ENCODE data around the gene EXOC2. TPM values are rescaled to one million over a fixed set of nuclear protein-coding genes. Genes with fewer than 3 reads are reported as not detected.

EXOC2 gene
- total and polyA plus RNA-seq, 5 experiments from 2014 or later: 28.6 to 40.3 (median 36.7) TPM

DNA sequence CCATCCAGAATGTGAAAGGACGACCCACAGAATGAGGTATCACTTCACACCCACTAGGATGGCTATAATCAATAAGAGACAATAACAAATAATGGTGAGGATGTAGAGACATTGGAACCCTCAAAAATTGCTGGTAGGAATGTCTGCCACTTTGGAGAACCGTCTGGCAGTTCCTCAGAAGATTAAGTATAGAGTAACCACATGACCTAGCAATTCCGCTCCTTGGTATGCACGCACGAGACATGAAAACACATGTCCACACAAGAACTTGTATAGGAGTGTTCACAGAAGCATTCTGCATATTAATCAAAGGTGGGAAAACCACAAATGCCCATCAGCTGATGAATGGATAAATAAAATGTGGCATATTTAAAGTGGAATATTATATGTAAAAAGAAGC lies 200.8 kb downstream of the EXOC2 start:
- H3K9me3 Mint-ChIP-seq: peaks cover 0 to 6% (median 0%) of the 10 kb centered on the region in 9 donors
- peaks cover 38 to 77% (median 72%) of the 10 kb centered on the region in 4 donors for H3K4me1 Mint-ChIP-seq
- no peak for DNase-seq
- ATAC-seq: no peak
- peaks cover 7 to 24% (median 18%) of the 10 kb centered on the region in 3 donors for H3K36me3 Mint-ChIP-seq
- H3K27me3 Mint-ChIP-seq: no peaks in the 10 kb centered on the region
- POLR2A ChIA-PET: no interaction called here
- H3K4me3 Mint-ChIP-seq: peak overlapping the region in 3 of 10 donors; percentile 14 to 62 (median 35)
- peak overlapping the region in 5 of 10 donors; percentile 8 to 86 (median 40) for H3K27ac Mint-ChIP-seq

DNA sequence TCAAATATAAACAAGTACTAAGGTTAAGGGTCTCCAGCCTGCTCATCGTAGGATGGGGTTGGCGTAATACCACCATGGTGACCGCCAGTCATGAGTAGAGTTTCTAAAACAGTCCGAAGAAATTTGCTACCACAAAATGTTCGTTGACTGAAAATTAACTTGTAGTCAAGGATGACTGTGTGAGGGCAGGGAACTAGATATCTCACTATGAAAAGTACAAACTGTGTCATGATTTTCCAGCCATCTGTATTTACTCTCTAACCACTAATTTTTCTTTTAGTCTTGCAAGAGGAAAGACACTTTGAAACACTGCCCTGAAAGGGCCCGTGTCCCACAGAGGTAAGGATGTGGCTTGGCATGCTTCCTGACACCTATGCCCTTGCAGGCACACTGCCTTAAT lies 201.7 kb downstream of the EXOC2 start:
- H3K9me3 Mint-ChIP-seq: peaks cover 0 to 6% (median 0%) of the 10 kb centered on the region in 9 donors
- peak overlapping the region in 9 of 10 donors; percentile 21 to 83 (median 67) for H3K27ac Mint-ChIP-seq
- DNase-seq (peak in 4 of 10 donors; percentile 34 to 42 (median 40)), ATAC-seq (peak; percentile 68 to 78)
- H3K27me3 Mint-ChIP-seq: no peaks in the 10 kb centered on the region
- POLR2A ChIA-PET: interaction anchor here (1.1 to 2.5 kb wide), 2 partner anchors 8 to 13 kb away, joined by 3 to 11 read pairs; no protein-coding TSS in a partner anchor
- H3K4me3 Mint-ChIP-seq: peak overlapping the region; percentile 19 to 68 (median 56)
- H3K36me3 Mint-ChIP-seq: peaks cover 5 to 26% (median 13%) of the 10 kb centered on the region in 3 donors
- H3K4me1 Mint-ChIP-seq: peaks cover 38 to 79% (median 72%) of the 10 kb centered on the region in 4 donors

DNA sequence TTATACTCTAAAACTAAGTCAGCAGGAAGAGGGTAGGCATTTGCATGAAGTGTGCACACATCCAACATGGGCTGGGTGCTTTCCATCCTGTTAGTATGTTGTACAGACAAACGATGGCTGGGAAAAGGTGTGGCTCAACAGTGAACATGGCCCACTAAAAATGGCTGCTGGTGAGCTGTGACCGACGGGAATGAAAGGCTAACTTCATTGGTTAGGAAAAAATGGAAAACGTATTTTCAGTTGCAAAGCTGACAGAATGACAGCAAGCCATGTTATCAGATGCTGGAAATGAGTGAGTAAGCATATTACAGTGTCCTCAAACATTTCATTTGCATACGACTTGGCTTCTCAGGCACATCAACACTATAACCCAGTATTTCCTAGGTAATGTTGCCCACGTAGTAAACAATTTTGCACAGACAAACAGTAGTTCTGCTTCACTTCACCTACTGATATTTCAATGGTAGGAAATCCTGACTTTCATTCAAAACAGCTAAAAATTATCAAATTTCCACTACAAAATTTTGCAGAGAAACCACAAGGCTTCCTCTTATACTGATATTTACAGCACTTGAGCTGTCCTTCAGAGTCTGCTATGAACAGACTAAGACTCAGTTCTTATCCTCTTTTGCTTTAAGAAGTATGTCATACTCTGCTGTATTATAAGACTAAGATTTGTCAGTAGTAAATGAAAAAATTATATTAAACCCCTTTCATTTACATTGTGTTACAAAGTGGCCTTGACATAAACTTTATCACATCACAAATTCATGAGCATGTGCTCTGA lies 202.5 kb downstream of the EXOC2 start:
- POLR2A ChIA-PET: interaction anchor here (1.1 to 2.5 kb wide), 2 partner anchors 9 to 14 kb away, joined by 3 to 11 read pairs; no protein-coding TSS in a partner anchor
- H3K36me3 Mint-ChIP-seq: peaks cover 0 to 26% (median 12%) of the 10 kb centered on the region in 3 donors
- ATAC-seq (peak; percentile 39 to 48), DNase-seq (no peak)
- peak overlapping the region in 9 of 10 donors; percentile 25 to 71 (median 59) for H3K4me3 Mint-ChIP-seq
- H3K9me3 Mint-ChIP-seq: peaks cover 0 to 6% (median 0%) of the 10 kb centered on the region in 9 donors
- peak overlapping the region in 9 of 10 donors; percentile 22 to 80 (median 63) for H3K27ac Mint-ChIP-seq
- H3K4me1 Mint-ChIP-seq: peaks cover 37 to 78% (median 69%) of the 10 kb centered on the region in 4 donors
- H3K27me3 Mint-ChIP-seq: no peaks in the 10 kb centered on the region

DNA sequence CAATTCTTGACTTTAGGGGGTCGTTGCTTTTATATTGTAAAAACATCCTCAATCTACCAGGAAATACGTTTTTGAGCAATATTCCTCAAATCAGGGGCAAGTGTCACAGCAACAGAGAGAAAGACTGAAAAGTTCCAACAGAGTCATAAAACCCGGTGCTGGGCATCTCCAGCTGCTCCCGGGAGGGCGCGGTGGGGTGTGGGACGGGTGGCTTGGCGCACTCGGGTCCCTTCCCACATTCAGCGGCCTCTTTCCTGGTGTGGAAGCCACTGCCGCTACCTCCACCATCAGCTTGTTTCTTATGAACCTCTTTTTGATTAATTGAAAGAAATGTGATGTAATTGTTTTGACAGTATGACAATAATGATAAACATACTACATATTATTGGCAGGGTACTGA lies 203.2 kb downstream of the EXOC2 start:
- H3K27me3 Mint-ChIP-seq: no peaks in the 10 kb centered on the region
- POLR2A ChIA-PET: interaction anchor here (0.9 to 2.5 kb wide), 5 partner anchors 9 to 98 kb away, joined by 3 to 11 read pairs (median 4); partner anchors contain the start of gene IRF4
- H3K9me3 Mint-ChIP-seq: peaks cover 0 to 6% (median 0%) of the 10 kb centered on the region in 9 donors
- H3K4me3 Mint-ChIP-seq: peak overlapping the region in 9 of 10 donors; percentile 43 to 76 (median 68)
- H3K36me3 Mint-ChIP-seq: peaks cover 0 to 29% (median 11%) of the 10 kb centered on the region in 3 donors
- no peak for DNase-seq
- ATAC-seq: no peak
- peaks cover 37 to 75% (median 68%) of the 10 kb centered on the region in 4 donors for H3K4me1 Mint-ChIP-seq
- H3K27ac Mint-ChIP-seq: peak overlapping the region in 9 of 10 donors; percentile 22 to 91 (median 78)

DNA sequence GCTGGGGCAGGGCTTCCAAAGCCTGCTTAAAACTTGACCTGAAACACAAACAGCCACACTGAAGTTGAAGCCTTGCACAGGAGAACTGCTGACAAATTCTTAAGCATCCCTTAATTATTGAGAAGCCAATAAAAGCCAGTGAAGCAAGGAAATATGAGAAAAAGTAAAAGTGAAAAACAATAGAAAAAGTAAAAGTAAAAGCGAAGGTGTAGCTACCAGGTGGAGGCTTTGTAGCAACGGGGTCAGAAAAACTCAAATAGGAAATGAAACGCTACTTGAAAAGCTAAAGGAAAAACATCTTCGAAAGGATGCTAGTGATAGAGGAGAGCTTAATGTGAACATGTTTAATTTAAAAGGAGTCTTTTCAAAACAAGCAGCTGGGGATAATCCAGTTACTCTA lies 203.9 kb downstream of the EXOC2 start:
- H3K4me1 Mint-ChIP-seq: peaks cover 35 to 68% (median 62%) of the 10 kb centered on the region in 4 donors
- peaks cover 0 to 29% (median 18%) of the 10 kb centered on the region in 3 donors for H3K36me3 Mint-ChIP-seq
- DNase-seq (no peak), ATAC-seq (no peak)
- POLR2A ChIA-PET: interaction anchor here (0.9 to 2.5 kb wide), 5 partner anchors 8 to 97 kb away, joined by 3 to 11 read pairs (median 4); partner anchors contain the start of gene IRF4
- peaks cover 0 to 6% (median 0%) of the 10 kb centered on the region in 9 donors for H3K9me3 Mint-ChIP-seq
- peak overlapping the region; percentile 37 to 76 (median 65) for H3K4me3 Mint-ChIP-seq
- H3K27me3 Mint-ChIP-seq: no peaks in the 10 kb centered on the region
- peak overlapping the region; percentile 4 to 91 (median 76) for H3K27ac Mint-ChIP-seq

DNA sequence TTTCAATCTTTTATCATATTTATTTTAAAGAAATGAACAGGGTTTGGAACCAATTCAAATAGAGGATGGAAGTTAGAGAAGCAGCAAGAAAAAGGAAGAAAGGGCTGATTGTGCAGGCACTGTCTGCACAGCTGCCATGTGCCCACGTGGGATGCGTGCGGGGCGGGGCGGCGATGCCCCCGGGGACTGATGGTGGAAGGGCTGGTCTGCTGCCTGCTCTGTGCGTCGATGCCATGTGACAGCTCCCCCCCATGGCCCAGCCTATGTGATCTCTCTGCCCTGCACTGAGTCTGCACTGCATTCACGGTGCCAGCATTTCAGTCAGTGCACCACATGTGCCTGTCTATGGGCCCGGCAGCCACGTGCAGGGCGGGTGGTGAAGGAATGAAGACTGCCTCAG lies 205.0 kb downstream of the EXOC2 start:
- peak overlapping the region in 5 of 10 donors; percentile 20 to 43 (median 35) for H3K27ac Mint-ChIP-seq
- H3K4me1 Mint-ChIP-seq: peaks cover 32 to 57% (median 52%) of the 10 kb centered on the region in 4 donors
- peak in 1 of 10 donors; percentile 35 for DNase-seq
- H3K9me3 Mint-ChIP-seq: peaks cover 0 to 6% (median 0%) of the 10 kb centered on the region in 9 donors
- POLR2A ChIA-PET: interaction anchor here (1.0 kb wide), 1 partner anchor 9 kb away, joined by 3 read pairs; no protein-coding TSS in a partner anchor
- H3K36me3 Mint-ChIP-seq: peaks cover 7 to 29% (median 25%) of the 10 kb centered on the region in 3 donors
- peak in 1 of 2 donors; percentile 44 for ATAC-seq
- no peaks in the 10 kb centered on the region for H3K27me3 Mint-ChIP-seq
- peak overlapping the region in 2 of 10 donors; percentile 18 to 60 for H3K4me3 Mint-ChIP-seq

DNA sequence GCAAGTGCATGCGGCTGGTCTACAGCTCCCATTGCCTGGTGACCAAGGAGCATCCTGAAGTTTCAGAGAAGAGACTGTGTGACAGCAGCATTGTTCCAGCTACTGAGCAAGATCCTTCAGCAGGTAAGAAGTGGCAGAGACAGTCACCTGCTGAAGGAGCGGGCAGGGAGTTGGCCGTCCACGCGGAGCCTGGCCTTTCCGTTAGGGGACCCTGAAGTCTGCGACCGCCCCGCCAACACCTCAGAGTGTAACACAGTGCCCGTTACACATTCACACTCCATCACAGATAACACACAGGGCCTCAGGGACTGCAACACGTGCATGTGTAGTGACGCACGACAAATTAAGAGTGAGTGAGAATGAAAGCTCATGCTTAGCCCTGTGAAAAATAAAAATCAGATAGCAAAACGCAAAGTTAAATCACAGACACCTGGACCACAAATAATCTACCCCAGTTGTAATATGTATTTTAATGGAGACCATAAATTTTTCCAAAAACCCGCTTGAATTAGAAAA lies 207.2 kb downstream of the EXOC2 start:
- peaks cover 0 to 5% (median 0%) of the 10 kb centered on the region in 9 donors for H3K9me3 Mint-ChIP-seq
- no peak overlapping the region for H3K4me3 Mint-ChIP-seq
- POLR2A ChIA-PET: interaction anchor here (1.8 kb wide), 1 partner anchor 10 kb away, joined by 7 read pairs; no protein-coding TSS in a partner anchor
- DNase-seq (no peak), ATAC-seq (no peak)
- H3K27me3 Mint-ChIP-seq: no peaks in the 10 kb centered on the region
- no peak overlapping the region for H3K27ac Mint-ChIP-seq
- peaks cover 23 to 40% (median 36%) of the 10 kb centered on the region in 4 donors for H3K4me1 Mint-ChIP-seq
- peaks cover 7 to 29% (median 25%) of the 10 kb centered on the region in 3 donors for H3K36me3 Mint-ChIP-seq

DNA sequence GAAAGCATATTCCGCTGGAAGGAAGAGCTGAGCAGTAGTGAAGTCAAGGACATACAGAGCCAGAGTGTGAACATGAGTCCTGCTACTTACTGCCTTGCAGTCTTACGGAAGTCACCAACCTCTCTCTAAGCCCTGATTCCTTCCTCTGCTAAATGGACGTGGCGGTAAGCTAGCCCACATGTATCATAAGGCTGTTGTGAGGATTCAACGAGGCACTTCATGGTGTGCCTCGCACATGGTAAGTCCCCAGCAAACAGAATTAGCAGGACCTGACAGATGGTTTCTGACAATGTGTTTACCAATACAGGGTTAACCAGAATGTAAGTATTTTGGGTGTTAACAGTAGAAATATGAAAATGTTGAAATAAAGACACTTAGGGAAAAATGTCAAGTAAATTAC lies 208.2 kb downstream of the EXOC2 start:
- H3K4me3 Mint-ChIP-seq: no peak overlapping the region
- DNase-seq (no peak), ATAC-seq (no peak)
- no peaks in the 10 kb centered on the region for H3K27me3 Mint-ChIP-seq
- H3K27ac Mint-ChIP-seq: no peak overlapping the region
- POLR2A ChIA-PET: interaction anchor here (1.8 kb wide), 1 partner anchor 9 kb away, joined by 7 read pairs; no protein-coding TSS in a partner anchor
- peaks cover 7 to 29% (median 25%) of the 10 kb centered on the region in 3 donors for H3K36me3 Mint-ChIP-seq
- H3K4me1 Mint-ChIP-seq: peaks cover 20 to 38% (median 30%) of the 10 kb centered on the region in 4 donors
- H3K9me3 Mint-ChIP-seq: peaks cover 0 to 5% (median 0%) of the 10 kb centered on the region in 9 donors

DNA sequence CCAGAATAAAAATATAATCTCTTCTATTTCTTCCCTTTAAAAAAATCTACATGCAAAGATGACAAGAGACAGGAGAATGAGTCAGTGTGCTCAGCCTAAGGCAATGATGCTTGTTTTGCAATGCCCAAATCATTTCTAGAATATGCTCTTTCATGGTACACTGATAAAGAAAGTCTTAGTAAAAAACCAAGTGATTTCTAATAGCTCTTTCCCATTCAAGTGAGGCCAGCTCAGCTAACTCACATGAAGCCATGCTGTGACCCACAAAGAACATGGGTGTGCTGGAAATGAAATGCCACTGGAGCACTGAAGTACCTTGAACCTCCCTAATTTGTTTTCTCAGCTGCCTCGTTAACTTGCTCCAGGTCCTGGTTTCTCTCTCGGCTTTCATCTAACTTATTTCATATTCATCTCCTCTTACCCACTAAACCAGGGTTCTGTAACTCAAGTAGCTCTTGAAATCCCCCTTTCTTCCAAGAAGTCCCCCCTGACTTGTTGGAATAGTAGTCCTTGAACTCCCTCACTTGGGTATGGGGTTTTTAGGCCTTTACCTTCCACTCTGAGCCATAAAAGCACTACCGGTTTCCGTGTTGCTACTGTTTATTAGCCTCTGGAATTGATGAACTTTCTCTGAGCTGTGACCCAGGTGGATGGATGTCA lies 208.7 kb downstream of the EXOC2 start:
- Mint-ChIP-seq H3K36me3 (peaks cover 7 to 29% (median 25%) of the 10 kb centered on the region in 3 donors), H3K4me3 (no peak overlapping the region), H3K4me1 (peaks cover 16 to 35% (median 26%) of the 10 kb centered on the region in 4 donors), H3K27ac (no peak overlapping the region), H3K9me3 (peaks cover 0 to 5% (median 0%) of the 10 kb centered on the region in 9 donors), H3K27me3 (no peaks in the 10 kb centered on the region)
- DNase-seq: no peak
- no peak for ATAC-seq
- POLR2A ChIA-PET: interaction anchor here (1.8 kb wide), 1 partner anchor 9 kb away, joined by 7 read pairs; no protein-coding TSS in a partner anchor

DNA sequence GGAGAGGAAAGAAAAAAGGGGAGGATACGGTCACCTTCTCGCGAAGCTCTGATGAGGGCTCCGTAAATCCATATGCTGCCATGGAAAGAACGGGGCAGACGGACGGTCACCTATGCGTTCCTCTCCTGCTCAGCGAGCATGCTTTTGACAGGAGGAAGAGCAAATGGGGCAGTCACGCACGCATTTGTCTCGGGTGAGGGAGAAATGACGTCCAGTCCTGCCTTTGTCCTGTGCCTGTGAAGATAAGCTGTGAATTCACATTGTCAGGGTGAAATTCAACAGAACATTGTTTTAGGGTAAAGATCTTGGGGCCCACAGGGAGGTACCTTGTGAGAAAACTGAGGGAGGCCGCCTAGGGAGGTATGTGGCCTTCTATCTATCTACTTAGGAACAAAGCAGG lies 217.6 kb downstream of the EXOC2 start:
- no peak for ATAC-seq
- no peaks in the 10 kb centered on the region for H3K27me3 Mint-ChIP-seq
- H3K4me3 Mint-ChIP-seq: peak overlapping the region in 9 of 10 donors; percentile 63 to 84 (median 76)
- H3K36me3 Mint-ChIP-seq: no peaks in the 10 kb centered on the region
- peak overlapping the region in 3 of 10 donors; percentile 13 to 69 (median 37) for H3K27ac Mint-ChIP-seq
- H3K4me1 Mint-ChIP-seq: peaks cover 17 to 55% (median 46%) of the 10 kb centered on the region in 4 donors
- POLR2A ChIA-PET: interaction anchor here (1.2 to 3.1 kb wide), 6 partner anchors 9 to 84 kb away, joined by 3 to 14 read pairs (median 4); partner anchors contain the start of gene IRF4
- H3K9me3 Mint-ChIP-seq: no peaks in the 10 kb centered on the region
- no peak for DNase-seq

DNA sequence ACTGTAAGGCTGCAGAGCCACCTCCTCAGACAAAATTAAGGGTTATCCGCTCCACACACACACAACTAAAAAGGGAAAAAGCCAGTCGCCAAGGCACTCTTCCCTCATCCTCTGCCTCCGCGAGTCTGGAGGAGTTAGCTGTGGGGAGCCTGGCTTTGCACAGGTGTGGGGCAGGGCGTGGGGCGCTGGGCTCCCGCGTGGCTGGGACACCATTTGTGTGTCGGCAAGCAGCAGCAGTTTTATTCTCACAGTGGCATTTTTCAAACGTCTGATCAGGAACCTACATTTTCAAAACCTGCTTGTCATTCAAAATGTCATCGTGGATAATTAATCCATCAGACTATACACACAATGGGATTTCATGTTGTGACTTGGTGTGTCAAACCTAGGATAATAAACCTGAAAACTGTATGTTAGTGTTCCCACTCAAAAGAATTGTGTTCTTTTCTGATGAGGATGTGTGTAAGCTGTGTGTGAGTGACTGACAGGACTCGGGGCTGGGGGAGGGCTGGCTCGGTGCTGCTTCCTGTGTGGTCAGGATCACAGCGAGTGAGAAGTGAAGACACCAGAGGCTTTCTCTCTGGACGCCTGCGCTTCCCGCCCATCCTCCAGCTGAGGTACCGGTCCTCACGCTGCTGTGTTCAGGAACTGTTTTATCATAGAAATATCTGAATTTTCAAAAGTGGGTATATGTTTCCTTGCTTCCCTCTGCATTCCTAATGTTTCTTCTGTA lies 218.3 kb downstream of the EXOC2 start:
- no peaks in the 10 kb centered on the region for H3K36me3 Mint-ChIP-seq
- H3K4me3 Mint-ChIP-seq: peak overlapping the region; percentile 63 to 84 (median 76)
- POLR2A ChIA-PET: interaction anchor here (1.2 to 3.1 kb wide), 6 partner anchors 10 to 83 kb away, joined by 3 to 14 read pairs (median 4); partner anchors contain the start of gene IRF4
- DNase-seq: peak; percentile 34 to 86 (median 65)
- ATAC-seq: peak; percentile 99 to 100
- H3K9me3 Mint-ChIP-seq: no peaks in the 10 kb centered on the region
- peak overlapping the region; percentile 37 to 88 (median 70) for H3K27ac Mint-ChIP-seq
- no peaks in the 10 kb centered on the region for H3K27me3 Mint-ChIP-seq
- H3K4me1 Mint-ChIP-seq: peaks cover 15 to 50% (median 46%) of the 10 kb centered on the region in 4 donors
